ENCODE data around the gene PDE5A.
"Not testable (repeated sequence)": the region's sequence is repeated elsewhere in the genome, so short reads cannot be mapped to it uniquely, and the experiment has no call there.

Gene PDE5A

DNA sequence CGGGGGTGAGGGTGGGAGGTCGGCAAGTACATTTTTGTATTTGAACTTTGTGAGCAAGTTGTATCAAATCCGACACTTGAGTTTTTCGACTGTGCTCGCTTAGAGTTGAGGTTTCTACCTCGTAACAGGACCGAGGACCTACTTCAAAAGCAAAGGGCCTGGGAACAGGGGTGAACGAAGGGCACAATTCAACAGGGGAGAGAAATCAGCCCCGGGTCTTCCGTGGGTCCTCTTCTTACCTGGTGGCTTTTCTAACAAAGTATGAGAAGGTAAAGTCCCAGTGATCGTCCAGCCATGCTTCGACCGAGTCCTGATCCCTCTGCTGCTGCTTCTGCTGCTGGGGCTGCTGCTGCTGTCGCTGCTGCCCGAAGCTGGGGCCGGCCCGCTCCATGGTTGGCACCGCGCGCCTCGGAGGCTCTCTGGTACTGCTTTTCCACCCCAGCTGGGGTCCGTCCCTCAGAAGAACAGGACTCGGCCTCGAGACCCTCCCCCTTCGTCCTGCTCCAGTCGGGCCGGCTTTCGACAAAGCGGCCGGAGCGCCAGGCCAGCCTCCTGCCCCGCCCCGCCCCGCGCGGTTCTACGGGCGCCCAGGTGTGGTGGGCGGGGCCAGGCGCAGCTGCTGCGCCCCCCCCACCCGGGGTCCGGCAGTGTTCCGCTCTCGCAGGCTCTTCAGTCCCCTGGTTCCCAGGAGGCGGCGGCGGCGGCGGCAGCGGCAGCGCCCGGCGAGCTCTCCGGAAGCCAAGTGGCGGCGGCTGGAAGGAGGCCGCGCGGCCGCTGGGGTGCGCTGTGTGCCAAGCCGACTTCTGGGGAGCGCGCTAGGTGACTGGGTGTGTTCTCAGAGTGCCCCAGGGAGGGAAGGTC, at the start of gene PDE5A:
PDE5A (minus strand) TSS at position 524 of the 861 bp plus-strand sequence; CDS start at position 391, 133 bp downstream.
- peak; percentile 98 for DNase-seq (ENCODE audit: low read depth, low spot score)

DNA sequence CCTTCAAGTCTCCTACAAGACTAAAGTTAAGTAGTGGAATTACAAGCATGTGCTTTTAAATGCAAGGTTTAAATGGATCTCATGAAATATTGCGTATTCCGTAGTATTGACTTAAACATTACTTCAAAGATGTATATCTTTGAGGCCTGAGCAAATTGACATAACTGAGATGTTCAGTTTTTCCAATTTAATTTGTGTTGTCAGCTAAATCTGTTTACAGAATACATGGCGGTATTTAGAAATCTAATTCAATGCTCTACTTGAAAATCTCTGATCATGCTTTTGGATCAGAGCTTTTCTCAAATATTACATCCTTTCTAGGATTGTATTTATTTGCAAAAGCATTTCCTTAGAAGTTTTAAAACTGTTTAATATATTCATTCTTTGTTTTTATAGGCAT, 47.5 kb upstream of the PDE5A start:
- DNase-seq (ENCODE audit: low read depth, low spot score) = no peak

GRCh38 chr4:119675391-119675790, 46.8 kb upstream of the PDE5A start:
- DNase-seq (ENCODE audit: low read depth, low spot score) = no peak

- no peak for DNase-seq (ENCODE audit: low read depth, low spot score)
These were observed 44.3 kb upstream of the PDE5A start for GRCh38 chr4:119672938-119673337.

DNA sequence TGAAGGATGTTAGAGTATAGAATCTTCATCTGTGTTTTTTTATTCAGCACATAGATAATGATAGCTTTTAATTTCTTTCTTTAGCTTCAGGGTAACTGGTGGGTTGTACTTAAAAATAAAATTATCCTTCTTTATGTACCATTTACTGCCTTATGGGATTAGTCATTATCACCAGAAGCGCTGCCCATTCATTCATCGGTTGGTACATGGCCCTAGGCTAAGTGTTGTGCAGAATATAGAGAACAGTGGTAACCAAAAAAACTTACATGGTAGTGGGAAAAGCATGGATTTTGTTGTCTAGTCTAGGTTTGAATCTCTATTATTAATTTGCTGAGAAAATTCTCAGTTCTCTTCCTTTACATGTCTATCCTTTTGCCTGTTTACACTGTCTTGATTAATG, 43.5 kb upstream of the PDE5A start:
- DNase-seq (ENCODE audit: low read depth, low spot score) = no peak

DNA sequence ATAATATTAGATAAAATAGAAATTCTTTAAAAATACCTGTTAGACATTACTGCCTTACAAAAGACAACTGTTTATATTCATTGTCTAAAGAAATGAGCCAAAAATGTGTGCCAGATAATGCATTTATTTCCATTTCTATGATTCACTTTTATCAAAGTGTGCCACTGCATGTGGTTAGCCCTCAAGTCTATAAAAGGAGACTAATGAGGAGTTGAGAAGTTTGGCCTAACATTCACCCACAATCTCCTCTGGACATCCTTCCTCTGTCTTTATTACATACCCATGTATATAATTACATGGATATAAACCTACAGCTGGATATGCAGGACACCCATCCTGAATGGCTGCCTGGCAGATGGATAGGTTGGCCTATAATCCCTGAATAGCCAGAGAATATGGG, 42.6 kb upstream of the PDE5A start:
- no peak for DNase-seq (ENCODE audit: low read depth, low spot score)

DNA sequence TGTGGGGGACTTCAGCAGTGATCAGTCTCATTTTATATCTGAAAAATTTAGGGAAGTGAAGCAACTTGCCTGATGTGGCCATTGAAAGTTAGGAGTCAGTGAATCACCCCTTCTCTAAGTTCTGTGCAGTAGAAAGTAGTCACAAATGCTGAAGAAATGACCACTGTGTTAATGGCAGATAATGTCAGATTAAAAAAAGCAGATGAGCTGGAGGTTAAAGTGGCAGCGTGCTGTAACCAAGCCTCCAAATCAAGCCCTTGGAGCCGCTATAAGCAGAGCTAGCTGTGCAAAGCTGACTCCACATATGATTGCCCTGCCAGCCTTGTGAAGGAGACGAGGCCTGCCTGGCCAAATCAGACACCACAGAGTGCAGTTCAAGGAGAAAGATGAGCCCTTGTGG, 39.2 kb upstream of the PDE5A start:
- no peak for DNase-seq (ENCODE audit: low read depth, low spot score)

DNA sequence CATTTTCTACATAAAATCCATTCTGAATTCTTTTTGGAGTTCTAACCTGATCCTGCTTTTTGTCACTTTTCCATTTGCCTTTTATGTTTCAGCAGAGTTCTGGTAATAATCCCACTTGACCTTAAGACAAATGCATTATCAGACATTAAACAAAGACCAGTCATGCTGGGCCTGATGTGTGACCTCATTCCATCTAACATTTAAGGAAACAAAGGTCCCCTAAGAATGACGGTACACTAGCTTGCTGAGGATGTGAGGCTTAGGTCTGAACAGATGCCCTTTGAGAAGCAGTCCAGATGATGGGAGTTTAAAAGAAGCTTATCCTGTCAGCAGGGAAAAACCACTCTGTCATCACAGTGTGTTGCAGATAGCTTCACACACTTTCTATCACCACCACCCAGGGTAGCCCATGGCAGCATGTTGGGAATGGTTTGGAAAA, 38.1 kb upstream of the PDE5A start:
- DNase-seq (ENCODE audit: low read depth, low spot score) = peak; percentile 32

- DNase-seq (ENCODE audit: low read depth, low spot score) = no peak
These were observed 37.1 kb upstream of the PDE5A start for GRCh38 chr4:119665752-119666151.

- no peak for DNase-seq (ENCODE audit: low read depth, low spot score)
These were observed 35.7 kb upstream of the PDE5A start for GRCh38 chr4:119664168-119664907.

DNA sequence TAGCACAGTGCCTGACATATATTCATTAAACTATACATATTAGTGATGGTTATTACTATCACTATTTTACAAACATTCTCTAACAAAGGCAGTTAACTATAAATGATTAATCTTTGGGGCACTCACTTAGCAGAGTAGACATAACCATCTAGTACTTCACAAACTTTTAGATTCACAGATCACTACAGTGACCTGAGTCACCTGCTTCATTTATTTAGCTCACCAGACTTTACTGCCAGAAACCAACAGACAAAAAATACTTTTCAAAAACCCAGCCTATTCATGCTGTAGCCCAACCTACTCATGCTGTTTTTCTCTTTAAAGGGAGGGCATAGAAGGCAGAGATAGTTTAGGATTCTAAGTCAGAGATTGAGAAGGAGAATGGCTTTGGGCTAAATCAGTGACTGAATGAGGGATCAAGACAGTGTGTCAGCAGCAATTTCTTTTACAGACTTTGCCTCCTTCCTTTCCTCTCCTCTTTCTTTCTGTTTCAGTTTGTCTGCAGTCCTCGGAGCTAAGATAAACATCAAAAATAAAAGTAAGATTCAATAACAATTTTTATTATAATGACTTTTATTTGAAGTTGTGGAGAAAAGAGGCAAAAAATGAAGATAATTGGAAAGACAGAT, 34.7 kb upstream of the PDE5A start:
- no peak for DNase-seq (ENCODE audit: low read depth, low spot score)

- not testable (repeated sequence) for DNase-seq (ENCODE audit: low read depth, low spot score)
These were observed 34.0 kb upstream of the PDE5A start for GRCh38 chr4:119662612-119663011.

DNA sequence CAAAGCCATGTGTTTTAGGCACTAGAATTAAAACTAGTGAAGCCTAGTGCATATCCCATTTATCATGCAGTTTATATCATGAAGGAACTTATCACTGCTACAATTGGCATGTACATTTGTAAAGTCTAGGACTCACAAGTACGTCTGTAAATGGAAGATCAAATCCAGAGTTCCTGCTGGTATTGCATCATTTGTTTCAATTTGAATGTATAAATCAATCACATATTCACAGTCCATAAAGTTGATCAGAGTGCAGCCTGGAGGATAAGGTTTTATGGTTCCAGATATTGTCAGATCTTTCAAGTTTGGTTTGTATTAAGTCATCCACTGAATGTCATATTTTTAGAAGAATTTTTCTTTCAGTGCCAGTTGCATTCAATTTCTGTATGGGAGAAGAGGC, 32.6 kb upstream of the PDE5A start:
- DNase-seq (ENCODE audit: low read depth, low spot score) = no peak

DNA sequence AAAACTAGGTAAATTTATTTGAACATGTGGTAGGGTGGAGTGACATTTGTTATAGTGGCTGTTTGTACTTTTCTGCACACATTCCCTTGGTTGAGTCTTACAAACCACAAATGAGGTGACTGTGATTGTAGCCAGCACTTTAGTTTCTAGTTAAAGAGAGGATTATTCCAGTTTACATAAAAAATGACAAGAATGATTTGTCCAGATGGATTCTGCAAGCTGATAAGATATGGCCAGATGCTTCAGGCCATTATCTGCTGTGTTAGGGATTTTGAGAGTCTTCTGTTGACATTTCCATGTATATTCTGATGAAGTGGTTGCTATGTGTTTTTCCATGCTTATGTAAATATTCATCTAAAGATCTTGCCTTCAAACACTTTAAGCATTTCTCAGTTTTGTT, 31.0 kb upstream of the PDE5A start:
- DNase-seq (ENCODE audit: low read depth, low spot score) = no peak

DNA sequence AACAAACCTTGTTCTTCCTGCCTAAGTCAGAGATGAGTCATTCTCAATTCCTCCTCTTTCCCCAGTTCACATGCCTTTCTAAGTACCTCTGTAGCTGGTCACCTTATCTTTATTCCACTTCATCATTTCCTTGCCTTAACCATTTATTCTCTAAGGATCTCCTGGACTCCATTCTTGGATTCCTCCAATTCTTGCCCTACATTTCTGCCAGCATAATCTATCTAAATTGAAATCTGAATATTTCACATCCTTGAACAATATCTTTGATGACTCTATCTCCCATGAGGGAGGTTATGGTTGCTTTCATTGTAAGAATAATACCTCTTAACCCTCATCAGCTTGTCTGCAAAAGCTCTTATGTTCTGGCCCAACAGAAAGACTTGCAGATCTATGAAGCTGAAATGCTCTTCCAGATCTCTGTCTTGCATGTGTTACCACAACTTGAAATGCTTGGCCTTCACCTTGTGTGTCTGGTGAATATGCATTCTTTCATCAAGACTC, 28.6 kb upstream of the PDE5A start:
- no peak for DNase-seq (ENCODE audit: low read depth, low spot score)

GRCh38 chr4:119656342-119656741, 27.7 kb upstream of the PDE5A start:
- no peak for DNase-seq (ENCODE audit: low read depth, low spot score)

- DNase-seq (ENCODE audit: low read depth, low spot score) = no peak
These were observed 26.7 kb upstream of the PDE5A start for GRCh38 chr4:119655111-119655837.

DNA sequence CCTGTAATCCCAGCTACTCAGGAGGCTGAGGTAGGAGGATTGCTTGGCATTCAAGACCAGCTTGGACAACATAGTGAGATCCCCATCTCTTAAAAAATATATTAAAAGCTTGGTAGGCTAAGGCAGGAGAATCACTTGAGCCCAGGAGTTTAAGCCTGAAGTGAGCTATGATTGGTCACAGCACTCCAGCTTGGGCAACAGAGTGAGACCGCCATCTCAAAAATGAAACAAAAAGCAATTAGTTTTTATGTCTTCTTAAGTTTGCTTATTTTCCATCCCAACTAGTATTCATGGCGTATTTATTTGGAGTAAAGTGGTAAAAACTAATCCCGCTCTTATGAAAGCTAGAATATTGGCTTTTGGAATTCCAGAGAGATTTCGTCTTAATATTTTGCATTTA, 25.4 kb upstream of the PDE5A start:
- no peak for DNase-seq (ENCODE audit: low read depth, low spot score)

GRCh38 chr4:119652998-119653397, 24.4 kb upstream of the PDE5A start:
- DNase-seq (ENCODE audit: low read depth, low spot score) = no peak

- no peak for DNase-seq (ENCODE audit: low read depth, low spot score)
These were observed 19.8 kb upstream of the PDE5A start for GRCh38 chr4:119648398-119648797.

DNA sequence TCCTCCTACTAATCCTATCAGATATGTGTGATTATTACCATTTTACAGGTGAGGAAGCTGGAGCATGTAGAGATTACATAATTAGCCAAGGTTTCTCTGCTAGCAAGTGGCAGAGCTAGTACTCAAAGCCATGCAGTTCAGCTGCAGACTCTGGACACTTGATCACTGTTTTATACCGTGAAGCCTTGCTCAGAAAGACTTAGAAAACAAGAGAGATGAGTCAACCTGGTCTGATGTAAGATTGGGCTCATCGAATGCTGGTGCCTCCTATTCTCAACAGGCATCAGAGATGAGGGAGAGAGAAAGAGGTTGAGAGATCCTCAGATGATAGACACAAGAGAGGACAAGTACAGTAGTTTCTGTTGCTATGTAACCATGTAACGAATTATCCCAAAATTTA, 19.0 kb upstream of the PDE5A start:
- no peak for DNase-seq (ENCODE audit: low read depth, low spot score)
